ENCODE results near the gene SRSF4.

Gene SRSF4

DNA sequence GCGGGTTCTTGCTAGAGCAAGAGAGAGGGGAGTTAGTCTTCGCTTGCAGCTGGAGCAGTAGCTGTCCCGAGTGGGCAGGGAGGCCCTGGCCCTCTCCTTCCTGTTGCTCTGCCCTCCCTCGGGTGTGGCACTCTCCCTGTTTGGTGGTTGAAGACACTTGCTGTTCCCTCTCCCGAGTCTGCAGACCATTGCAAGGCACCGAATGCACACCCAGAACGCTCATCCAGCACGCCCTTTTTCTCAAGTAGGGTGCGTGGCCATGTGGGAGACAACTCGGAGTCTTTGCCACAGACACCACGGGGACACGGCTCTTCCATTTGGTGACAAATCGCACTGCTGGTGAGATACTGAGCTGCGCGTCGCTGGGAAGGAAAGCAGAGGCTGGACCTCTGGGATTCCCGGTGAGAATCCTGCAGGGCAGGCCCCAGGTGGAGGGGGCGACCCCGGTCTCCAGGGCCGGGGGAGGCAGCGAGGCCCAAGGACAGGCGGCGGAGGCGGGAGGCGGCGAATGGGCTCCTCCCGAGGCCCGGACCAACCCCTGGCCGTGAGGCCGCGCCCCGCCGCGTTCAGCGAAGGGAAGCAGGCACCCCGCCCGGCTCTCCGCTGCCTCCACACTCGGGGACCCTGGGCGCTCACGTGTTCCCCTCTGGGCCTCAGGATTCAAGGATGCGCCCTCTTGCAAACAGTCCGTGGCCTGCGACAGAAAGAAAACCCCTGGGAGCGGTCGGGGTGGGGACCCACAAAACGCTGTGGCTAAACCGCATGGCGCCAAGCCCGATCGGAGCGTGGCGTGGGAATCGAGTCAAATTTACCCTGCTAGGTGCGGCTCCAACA is 47.6 kb downstream of the SRSF4 start:
- TF ChIP-seq GATA2 (IDR thresholded peaks at IDR 0.05; ENCODE audit: low read depth, low read length) (no peak), GATA3 (IDR thresholded peaks at IDR 0.05; ENCODE audit: low read depth, low read length) (no peak)

DNA sequence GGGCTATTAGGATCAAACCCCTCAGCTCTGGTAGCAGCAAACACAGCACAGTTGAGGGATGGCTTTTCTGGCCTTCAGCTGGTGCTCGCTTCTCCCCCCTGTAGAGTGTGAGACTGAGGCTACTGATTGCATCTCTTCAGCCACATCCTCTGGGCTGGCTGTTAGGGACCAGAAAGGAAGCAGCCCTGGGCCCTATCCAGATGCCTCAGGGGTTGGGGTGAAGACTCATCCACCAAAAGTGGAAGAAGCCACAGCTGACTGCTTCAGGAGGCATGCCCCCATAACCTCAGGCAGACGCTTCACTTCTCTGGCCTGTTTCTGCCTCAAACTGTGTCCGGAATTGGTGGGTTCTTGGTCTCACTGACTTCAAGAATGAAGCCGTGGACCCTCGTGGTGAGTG is 51.8 kb downstream of the SRSF4 start:
- no peak for TF ChIP-seq GATA3 (IDR thresholded peaks at IDR 0.05; ENCODE audit: low read depth, low read length)
- TF ChIP-seq GATA2 (IDR thresholded peaks at IDR 0.05; ENCODE audit: low read depth, low read length): no peak

DNA sequence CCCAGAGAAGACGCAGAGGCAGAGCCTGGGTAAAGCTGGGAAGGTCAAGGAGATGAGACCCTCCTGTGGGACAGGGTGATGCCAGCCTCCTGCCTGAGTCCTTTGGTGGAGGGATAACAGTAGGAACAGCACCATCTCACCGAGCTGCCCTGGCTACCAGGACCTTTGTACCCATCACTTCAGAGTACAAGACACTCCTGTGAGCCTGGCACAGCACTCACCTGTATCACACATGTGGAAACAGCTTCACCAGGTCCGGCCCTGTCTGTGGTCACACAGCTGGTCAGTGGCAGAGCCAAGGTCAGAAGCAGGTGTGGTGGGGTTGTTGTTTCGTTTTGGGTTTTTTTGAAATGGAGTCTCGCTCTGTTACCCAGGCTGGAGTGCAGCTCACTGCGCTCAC is 53.0 kb downstream of the SRSF4 start:
- no peak for TF ChIP-seq GATA2 (IDR thresholded peaks at IDR 0.05; ENCODE audit: low read depth, low read length)
- no peak for TF ChIP-seq GATA3 (IDR thresholded peaks at IDR 0.05; ENCODE audit: low read depth, low read length)

DNA sequence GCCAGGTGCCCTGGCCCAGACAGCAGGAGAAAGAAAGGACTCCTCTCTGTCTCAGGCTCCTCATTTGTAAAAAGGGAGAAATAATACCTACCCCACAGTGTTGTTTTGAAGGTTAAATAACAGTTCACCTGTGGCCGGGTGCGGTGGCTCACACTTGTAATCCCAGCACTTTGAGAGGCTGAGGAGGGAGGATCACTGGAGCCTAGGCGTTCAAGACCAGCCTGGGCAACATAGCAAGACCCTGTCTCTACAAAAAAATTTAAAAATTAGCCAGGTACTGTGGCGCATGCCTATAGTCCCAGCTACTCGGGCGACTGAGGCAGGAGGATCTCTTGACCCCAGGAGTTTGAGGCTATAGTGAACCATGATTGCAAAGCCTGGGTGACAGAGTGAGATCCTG is 55.5 kb downstream of the SRSF4 start:
- TF ChIP-seq GATA3 (IDR thresholded peaks at IDR 0.05; ENCODE audit: low read depth, low read length) (no peak), GATA2 (IDR thresholded peaks at IDR 0.05; ENCODE audit: low read depth, low read length) (no peak)

DNA sequence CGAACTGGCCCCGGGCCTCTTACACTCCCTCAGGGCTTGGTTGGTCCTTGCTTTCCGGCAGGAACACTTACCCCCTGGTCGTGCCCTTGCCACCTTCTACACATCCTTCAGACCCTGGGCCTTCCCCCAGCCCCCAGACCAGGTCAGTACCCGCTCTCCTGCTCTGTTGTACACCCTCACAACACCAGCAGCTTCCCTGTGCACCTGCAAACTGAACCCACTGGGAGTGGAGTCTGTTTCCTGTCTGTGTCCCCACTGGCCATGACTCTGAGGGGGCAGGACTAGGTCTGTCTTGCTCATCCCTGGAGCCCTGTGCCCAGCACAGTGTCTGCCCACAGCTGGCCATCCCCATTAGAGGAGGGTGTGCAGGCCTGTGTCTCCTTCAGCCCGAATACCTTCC is 55.9 kb downstream of the SRSF4 start:
- TF ChIP-seq GATA3 (IDR thresholded peaks at IDR 0.05; ENCODE audit: low read depth, low read length) (no peak), GATA2 (IDR thresholded peaks at IDR 0.05; ENCODE audit: low read depth, low read length) (no peak)

DNA sequence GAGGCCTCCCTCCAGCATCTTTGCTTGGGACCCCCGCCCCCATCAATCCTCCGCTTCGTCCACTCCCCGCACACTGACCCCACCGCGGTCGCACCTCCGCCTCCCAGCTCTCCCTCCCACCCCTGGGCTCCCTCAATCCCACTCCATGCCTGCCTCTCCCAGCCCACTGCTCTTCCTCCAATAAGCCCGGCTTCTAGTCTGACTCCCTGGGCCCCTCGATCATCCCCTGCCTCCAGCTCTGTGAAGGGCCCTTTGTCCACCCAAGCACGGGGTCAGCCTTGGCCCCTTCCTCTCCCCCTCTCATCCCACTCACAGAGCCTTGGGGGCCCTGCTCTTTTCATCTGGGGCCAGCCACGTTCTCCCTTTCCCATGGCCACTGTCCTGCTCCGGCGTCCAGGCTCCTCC is 56.5 kb downstream of the SRSF4 start:
- no peak for TF ChIP-seq GATA3 (IDR thresholded peaks at IDR 0.05; ENCODE audit: low read depth, low read length)
- TF ChIP-seq GATA2 (IDR thresholded peaks at IDR 0.05; ENCODE audit: low read depth, low read length): no peak

DNA sequence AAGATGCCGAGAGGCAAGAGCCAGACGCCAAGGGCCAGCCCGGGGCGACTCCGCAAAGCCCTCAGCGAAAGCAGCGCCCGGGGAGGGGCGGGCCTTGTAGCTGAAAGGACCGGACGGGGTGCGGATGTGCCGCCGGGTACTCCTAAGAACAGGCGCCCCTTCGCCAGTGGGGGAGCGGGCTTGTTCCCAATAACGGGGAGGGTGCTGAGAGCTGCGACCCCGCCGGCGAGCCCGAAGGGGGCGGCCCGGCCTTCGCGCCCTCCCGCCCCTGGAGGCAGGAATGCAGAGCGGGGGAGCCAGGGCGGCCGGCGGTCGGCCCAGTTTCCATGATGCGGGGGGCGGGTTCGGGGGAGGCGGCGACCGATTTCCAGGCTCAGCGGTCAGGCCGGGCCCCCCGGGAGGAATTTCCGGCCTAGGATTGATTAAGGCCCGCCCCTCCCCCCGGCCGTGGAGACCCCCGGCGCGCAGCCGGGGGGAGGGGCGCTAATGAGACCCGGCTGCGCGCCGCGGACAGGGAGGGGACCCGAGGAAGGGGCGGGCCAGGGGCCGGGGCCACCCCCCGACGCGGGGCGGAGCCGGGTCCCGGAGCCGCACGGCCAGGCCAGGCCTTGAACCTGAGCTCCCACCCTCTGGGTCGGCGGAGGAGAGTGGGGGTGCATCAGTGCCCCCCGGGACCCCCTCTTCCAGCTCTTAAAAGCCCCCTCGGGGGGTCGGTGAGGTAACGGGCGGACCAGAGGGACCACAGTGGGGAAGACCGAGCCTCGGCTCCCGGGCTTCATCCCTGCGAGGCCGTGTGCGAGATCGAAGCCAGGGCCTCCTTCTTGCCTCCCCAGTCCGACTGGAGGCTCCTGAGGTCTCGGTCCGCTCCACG is 57.1 kb downstream of the SRSF4 start:
- TF ChIP-seq GATA3 (IDR thresholded peaks at IDR 0.05; ENCODE audit: low read depth, low read length): no peak
- TF ChIP-seq GATA2 (IDR thresholded peaks at IDR 0.05; ENCODE audit: low read depth, low read length): no peak

DNA sequence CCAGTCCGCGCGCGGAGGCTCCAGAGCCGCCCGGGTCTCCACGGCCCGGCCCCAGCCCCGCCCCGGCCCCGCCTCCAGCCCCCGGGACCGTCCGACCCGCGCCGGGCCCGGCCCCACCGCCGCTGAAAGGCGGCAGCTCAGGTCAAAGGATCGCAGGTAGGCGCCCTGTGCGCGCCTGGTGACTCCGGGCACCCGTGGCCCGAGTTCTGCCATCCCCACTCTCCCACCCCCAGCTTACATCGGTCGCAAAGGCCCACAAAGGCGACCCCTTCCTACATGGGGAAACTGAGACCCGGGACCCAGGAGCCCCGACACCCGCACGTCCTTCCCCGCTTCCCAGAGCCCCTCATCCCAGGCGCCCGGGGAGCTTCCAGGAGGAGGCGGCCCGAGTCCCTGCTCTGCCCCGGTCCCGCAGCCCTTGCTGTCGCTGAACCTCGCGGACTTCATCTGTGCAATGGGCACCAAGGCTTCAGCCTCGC is 57.8 kb downstream of the SRSF4 start, which contains the start of gene TMEM200B:
TMEM200B (minus strand) TSS at position 17 of the 479 bp plus-strand sequence. CDS start 2,075 bp downstream, outside the sequence.
- TF ChIP-seq GATA3 (IDR thresholded peaks at IDR 0.05; ENCODE audit: low read depth, low read length): no peak
- no peak for TF ChIP-seq GATA2 (IDR thresholded peaks at IDR 0.05; ENCODE audit: low read depth, low read length)

DNA sequence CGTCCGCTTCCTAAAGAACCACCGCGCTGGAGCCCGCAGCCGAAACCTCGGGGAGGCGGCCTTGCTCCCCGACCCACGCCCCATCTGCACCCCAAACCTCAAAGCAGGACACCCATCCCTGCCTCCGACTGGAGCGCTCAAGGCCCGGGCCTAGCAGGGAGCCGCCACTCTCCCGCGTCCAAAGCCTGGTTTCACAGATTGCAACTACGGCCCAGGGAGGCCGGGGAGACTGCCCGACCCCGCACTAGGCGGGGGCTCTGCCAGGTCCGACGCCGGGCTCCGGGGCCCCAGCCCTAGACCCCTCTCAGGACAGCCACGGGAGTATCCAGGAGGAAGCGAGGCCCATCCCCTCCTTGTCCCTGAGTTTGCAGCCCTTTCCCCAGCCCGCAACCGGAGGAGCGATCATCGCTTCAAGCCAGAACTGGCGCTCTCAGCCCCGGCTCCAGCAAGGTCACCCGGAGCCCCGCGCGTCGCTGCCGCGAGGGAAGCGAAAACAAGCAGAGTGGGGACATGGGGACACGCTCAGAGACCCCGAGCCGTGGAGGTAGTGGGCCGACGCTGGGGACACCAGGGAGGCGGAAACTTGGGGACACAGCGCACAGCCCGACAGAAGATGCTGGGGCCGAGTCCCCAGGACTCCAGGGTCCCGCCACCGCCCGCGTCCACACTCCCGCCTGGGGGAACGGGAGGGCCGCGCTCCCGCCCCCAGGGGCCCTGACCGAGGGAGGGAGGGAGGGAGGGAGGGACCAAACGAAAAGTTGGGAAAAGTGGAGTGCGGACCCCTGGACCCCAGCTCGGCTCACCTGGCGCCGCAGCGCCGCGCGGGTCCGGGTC is 58.4 kb downstream of the SRSF4 start:
- TF ChIP-seq GATA2 (IDR thresholded peaks at IDR 0.05; ENCODE audit: low read depth, low read length): no peak
- no peak for TF ChIP-seq GATA3 (IDR thresholded peaks at IDR 0.05; ENCODE audit: low read depth, low read length)

DNA sequence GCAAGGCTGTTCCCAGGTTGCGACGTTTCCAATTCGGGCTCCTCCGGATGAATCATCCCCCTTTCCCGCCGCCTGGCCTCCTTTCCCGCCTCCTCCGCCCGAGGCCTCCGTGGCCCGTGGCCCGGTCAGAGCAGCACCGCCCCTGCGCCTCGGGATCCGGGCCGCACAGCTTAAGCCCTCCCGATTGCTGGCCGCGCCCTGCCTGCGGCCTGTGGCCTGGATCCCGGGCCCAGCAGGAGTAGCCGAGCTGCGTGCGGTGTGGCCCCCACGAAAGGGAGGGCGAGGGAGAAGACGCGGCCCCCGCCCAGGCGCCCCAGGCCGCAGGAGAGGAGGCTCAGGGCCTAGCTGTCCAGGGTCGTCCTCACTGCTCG is 59.0 kb downstream of the SRSF4 start:
- TF ChIP-seq GATA2 (IDR thresholded peaks at IDR 0.05; ENCODE audit: low read depth, low read length) (no peak), GATA3 (IDR thresholded peaks at IDR 0.05; ENCODE audit: low read depth, low read length) (no peak)

DNA sequence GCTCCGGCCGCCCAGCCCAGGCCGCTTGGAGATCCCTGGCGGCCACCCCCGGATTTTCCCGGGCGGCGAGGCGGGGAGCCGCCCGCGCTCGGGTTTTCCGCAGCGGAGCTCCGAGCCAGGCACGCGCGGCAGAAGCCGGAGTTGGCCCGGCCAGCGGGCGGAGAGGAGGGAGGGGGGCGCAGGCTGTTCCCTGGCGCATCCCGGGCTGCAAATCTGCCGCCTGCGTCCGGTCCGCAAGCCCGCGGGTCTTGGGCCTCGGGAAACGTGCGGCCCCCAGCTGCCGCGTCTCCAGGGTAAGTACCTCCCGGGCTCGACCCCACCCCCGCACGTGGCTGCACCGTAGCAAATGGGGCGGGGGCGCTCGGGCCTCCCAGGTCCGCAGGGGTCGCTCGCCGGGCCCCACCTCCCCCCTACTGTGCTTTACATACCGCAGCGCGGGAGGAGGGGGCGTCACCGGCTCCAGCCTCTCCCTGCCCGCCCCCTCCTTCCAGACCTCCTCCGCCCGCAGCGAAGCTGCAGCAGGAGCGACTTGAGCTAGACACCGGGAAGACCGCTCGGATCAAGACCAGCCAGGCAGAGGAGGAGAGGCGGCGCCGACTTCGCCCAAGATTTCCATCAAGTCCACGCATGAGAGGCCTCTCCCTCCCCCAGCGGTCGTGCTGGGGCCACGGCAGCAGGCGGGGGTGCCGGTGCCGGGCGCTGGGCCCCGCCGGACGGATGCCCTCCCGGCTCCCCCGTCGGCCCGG is 59.6 kb downstream of the SRSF4 start:
- TF ChIP-seq GATA3 (IDR thresholded peaks at IDR 0.05; ENCODE audit: low read depth, low read length) (no peak), GATA2 (IDR thresholded peaks at IDR 0.05; ENCODE audit: low read depth, low read length) (no peak)

DNA sequence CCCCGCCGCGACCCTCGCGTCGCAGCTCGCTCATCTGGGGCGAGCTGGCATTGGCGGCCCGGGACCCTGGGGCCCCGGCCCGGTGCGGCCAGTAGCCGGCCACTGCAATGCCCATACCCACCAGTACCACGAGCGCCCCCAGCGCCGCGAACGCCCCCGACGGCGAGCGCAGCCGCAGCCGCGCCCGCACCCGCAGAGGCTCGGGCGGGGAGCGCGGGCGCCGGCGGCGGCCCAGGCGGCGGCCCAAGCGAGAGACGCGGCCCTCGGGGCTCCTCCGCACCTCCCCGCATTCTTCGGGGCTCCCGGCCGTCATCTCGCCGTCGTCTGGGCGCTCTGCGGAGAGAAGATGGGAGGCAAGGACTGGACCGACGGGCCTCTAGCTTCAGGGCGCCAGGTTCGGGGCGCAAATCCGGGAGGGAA is 60.2 kb downstream of the SRSF4 start:
- TF ChIP-seq GATA2 (IDR thresholded peaks at IDR 0.05; ENCODE audit: low read depth, low read length): no peak
- no peak for TF ChIP-seq GATA3 (IDR thresholded peaks at IDR 0.05; ENCODE audit: low read depth, low read length)

DNA sequence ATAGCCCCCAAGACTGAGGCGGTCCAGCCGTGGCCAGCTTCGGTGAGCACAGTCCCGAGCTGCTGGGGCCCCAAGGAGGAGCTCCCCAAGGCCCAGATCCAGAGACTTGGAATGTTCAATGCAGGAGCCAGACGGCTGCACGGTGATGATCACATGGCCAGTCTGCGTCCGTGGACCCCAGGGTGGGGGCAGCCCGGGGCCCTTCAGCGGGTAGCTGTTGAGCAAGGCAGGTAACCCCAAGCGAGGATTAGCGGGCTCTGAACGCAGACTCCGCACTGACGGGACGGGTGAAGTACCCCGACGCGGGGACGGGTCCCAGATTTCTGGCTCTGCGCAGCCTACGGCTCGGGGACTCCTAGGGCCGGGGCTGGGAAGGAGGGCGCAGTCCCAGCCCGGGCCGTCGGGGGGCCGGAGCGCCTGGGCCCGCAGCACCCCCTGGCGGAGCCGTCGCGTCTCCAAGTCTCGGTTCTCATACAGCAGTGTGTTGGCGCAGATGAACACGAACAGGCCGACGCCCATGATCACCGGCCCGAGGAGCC is 60.7 kb downstream of the SRSF4 start:
- no peak for TF ChIP-seq GATA3 (IDR thresholded peaks at IDR 0.05; ENCODE audit: low read depth, low read length)
- no peak for TF ChIP-seq GATA2 (IDR thresholded peaks at IDR 0.05; ENCODE audit: low read depth, low read length)
